Tibial nerve (tissue), 4 donors: ENCODE results near the gene ZNF497. TPM values are rescaled to one million over a fixed set of nuclear protein-coding genes. Genes with fewer than 3 reads are reported as not detected.
"Not testable (repeated sequence)": the region's sequence is repeated elsewhere in the genome, so short reads cannot be mapped to it uniquely, and the experiment has no call there.

ENCODE experiments used
- DNase-seq, 2 donors: peaks; one replicate each; pipeline ENCODE4 v3.0.0-alpha.2; 2019; ENCODE audit warnings: low spot score in 2 of 2
- H3K27ac ChIP-seq, 4 donors: fragments of 200-600 bp; sonication (generic) in 3 of 4; one replicate each; pipeline ENCODE4 v1.5.1; 2017 to 2019; ENCODE audit warnings: mild to moderate bottlenecking in 1 of 4
- H3K27me3 ChIP-seq, 2 donors: fragments of 200-600 bp; sonication (generic) in 1 of 2; one replicate each; pipeline versions ENCODE4 v1.5.1 to v1.6.0; 2017 to 2019
- H3K36me3 ChIP-seq, 3 donors: fragments of 200-600 bp; sonication (generic); one replicate each; pipeline ENCODE4 v1.5.1; 2018 to 2019
- H3K4me1 ChIP-seq, 4 donors: fragments of 200-600 bp; sonication (generic) in 3 of 4; one replicate each; pipeline ENCODE4 v1.5.1; 2017 to 2019
- H3K4me3 ChIP-seq, 4 donors: fragments of 200-600 bp; sonication (generic) in 3 of 4; one replicate each; pipeline ENCODE4 v1.5.1; 2017 to 2019; ENCODE audit warnings: mild to moderate bottlenecking in 1 of 4, moderate library complexity in 1 of 4
- H3K9me3 ChIP-seq, 4 donors: fragments of 200-600 bp; sonication (generic) in 3 of 4; one replicate each; pipeline ENCODE4 v1.5.1; 2017 to 2019
- EP300 ChIP-seq, 2 donors: sonication (generic); formaldehyde crosslinking; IDR thresholded peaks; one replicate each; pipeline ENCODE4 v1.6.1; 2017; ENCODE audit warnings: antibody characterized with exemption in 2 of 2, mild to moderate bottlenecking in 1 of 2
- POLR2A ChIP-seq, 2 donors: fragments of 450-650 bp; IDR thresholded peaks; one replicate each; pipeline ENCODE4 v1.6.1; 2017; ENCODE audit warnings: antibody characterized with exemption in 2 of 2, mild to moderate bottlenecking in 2 of 2, moderate library complexity in 2 of 2
- WGBS, 2 donors: methylation state at CpG; one replicate each; pipeline ENCODE4 v1.1.5; 2018; 5-methylcytosine and 5-hydroxymethylcytosine counted together
- total RNA-seq, 4 donors: library from RNA; depleted of rRNA; stranded (reverse); fragments of >200 nt; gene quantifications; one replicate each; pipeline ENCODE4 v1.1.0, GENCODE V29; 2016
- TF ChIP-seq, protein P1 (sequence below), 5 experiments: fragments of 200-600 bp in 3 of 5; fragments of 450-650 bp in 2 of 5; sonication (generic) in 3 of 5; IDR thresholded peaks; one replicate each; pipeline ENCODE4 v1.5.1; 2016 to 2019; ENCODE audit warnings: antibody characterized with exemption in 5 of 5, mild to moderate bottlenecking in 3 of 5, moderate library complexity in 2 of 5

The ZNF497 gene
- total RNA-seq, 4 donors from 2014 or later: 2.9 to 6.5 (median 3.9) TPM

DNA sequence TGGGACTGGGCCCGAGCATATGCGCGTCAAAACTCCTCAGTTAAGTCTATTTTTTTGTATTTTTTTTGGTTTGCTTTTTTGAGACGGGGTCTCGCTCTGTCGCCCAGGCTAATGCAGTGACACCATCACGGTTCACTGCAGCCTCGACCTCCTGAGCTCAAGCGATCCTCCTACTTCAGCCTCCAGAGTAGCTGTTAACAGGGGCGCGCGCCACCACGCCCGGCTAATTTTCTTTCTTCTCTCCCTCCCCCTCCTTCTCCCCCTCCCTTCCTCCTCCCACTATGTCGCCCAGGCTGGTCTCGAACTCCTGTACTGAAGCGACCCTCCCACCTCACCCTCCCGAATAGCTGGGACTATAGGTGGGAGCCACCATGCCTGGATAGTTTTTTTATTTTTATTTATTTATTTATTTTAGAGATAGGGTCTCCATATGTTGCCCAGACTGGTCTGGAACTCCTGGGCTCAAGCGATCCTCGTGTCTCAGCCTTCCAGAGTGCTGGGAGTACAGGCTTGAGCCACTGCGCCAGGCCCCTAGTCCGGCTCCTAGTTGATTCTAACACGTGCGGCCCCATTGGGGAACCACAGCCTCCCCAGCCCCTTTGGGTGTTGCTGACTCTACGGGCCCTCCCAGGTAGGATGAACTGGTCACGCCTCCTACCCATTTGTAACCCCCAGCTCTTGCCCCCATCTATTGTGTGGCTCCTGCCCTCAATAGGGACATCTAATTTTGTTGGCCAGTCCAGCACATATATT, 19.1 kb upstream of the ZNF497 start:
- peak overlapping the region; percentile 46 to 93 (median 79) for H3K4me3 ChIP-seq
- no peaks in the 10 kb centered on the region for H3K9me3 ChIP-seq

DNA sequence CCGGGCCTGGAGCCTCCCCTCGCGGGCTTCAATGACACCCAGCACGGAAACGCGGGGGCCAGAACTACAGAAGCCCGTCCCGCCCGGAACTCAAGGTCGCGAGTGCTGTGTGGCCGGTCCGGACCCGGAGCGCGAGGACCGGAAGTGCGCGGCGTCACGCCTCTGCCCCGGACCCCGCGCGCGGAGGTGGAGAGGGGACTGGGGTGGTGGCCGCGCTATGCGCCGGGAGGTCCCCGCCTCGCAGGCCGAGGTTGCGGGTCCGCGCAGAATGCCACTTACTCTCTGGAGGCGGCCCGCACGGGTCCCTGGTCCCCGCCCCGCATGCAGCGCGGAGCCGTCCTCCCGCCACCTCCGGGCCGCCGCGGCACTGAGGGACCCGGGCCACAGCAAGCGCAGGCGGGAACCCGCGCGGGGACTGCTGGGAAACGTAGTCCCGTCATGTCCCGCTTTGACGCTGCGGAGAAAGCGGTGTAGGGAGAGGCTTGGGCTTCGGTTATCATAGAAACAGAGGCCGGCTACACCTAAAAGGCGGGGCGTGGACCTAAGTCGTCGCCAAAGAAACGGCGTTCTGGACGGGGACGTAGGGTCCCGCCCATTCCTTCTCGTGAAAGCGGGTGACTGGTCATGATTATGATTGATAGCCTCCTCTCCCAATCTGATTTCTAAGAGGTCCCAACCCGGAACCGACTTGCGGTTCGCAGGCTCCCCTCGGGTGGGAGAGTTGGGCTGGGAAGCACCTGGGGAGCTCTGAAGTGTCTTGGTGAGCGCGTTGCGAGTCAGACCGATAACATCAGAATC, 18.3 kb upstream of the ZNF497 start, which contains the start of gene ZNF837:
Gene ZNF837, minus strand, starts transcription at position 369 of the 798 bp plus-strand sequence. CDS start 11,698 bp downstream, outside the sequence.
- Histone ChIP-seq H3K27me3 (no peaks in the 10 kb centered on the region), H3K4me3 (peak within 1 kb of the TSS; percentile 46 to 93 (median 79)), H3K27ac (peak within 1 kb of the TSS; percentile 83 to 96 (median 94)), H3K4me1 (peaks cover 0 to 43% (median 26%) of the 10 kb centered on the region in 4 donors), H3K36me3 (no peaks in the 10 kb centered on the region), H3K9me3 (no peaks in the 10 kb centered on the region)
- DNase-seq: peak; percentile 96 to 97
- WGBS, 2 donors: 0 to 1% methylated on average over 24 to 66 of the region's 83 CpGs
- peak; percentile 26 to 90 for TF ChIP-seq EP300 (IDR thresholded peaks at IDR 0.05)
- TF ChIP-seq POLR2A (IDR thresholded peaks at IDR 0.05): peak; percentile 77 to 85
- TF ChIP-seq, protein P1, sequence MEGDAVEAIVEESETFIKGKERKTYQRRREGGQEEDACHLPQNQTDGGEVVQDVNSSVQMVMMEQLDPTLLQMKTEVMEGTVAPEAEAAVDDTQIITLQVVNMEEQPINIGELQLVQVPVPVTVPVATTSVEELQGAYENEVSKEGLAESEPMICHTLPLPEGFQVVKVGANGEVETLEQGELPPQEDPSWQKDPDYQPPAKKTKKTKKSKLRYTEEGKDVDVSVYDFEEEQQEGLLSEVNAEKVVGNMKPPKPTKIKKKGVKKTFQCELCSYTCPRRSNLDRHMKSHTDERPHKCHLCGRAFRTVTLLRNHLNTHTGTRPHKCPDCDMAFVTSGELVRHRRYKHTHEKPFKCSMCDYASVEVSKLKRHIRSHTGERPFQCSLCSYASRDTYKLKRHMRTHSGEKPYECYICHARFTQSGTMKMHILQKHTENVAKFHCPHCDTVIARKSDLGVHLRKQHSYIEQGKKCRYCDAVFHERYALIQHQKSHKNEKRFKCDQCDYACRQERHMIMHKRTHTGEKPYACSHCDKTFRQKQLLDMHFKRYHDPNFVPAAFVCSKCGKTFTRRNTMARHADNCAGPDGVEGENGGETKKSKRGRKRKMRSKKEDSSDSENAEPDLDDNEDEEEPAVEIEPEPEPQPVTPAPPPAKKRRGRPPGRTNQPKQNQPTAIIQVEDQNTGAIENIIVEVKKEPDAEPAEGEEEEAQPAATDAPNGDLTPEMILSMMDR (IDR thresholded peaks at IDR 0.05): peak in 2 of 5 experiments; percentile 55 to 75

More for the DNA sequence above, 19.1 kb upstream of the ZNF497 start:
- Histone ChIP-seq H3K27me3 (no peaks in the 10 kb centered on the region), H3K27ac (peak overlapping the region in 3 of 4 donors; percentile 93 to 96 (median 95)), H3K4me1 (peaks cover 0 to 47% (median 30%) of the 10 kb centered on the region in 4 donors), H3K36me3 (no peaks in the 10 kb centered on the region)
- TF ChIP-seq, protein P1 (IDR thresholded peaks at IDR 0.05): no peak
- TF ChIP-seq POLR2A (IDR thresholded peaks at IDR 0.05) (no peak), EP300 (IDR thresholded peaks at IDR 0.05) (no peak)
- WGBS, 2 donors: 31 to 34% methylated on average over 26 of the region's 26 CpGs
- no peak for DNase-seq

DNA sequence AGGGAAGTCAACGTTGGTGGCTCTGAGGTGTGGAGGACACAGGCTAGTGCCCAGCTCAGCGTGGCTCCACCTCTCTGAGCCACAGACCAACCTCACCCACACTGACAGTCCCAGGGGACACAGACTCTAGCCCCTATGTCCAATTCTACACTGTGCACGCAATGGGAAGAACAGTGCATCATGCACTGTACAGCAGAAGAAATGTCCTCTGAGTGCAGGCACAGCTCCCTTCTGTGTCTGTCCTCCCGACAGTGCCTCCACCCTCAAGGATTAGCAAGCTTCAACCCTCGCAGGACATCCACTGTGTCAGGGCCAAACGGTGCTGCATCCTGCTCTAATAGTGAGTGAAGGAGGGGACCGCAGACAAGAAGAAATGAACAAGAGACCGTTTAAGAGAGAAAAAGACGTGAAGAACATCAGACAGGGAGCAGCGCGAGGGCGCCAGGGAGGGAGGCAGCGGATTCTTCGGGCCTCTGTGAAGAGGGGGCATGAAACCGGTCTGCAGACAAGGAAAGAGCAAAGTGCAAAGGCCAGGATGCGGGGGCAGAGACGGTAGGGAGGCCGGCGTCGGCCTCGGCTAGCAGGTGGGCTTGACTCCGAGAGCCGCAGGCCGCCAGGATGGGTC, 17.6 kb upstream of the ZNF497 start:
- Histone ChIP-seq H3K27me3 (no peaks in the 10 kb centered on the region), H3K9me3 (no peaks in the 10 kb centered on the region), H3K27ac (peak overlapping the region; percentile 83 to 96 (median 94)), H3K36me3 (no peaks in the 10 kb centered on the region), H3K4me1 (peaks cover 0 to 36% (median 19%) of the 10 kb centered on the region in 4 donors), H3K4me3 (peak overlapping the region; percentile 46 to 93 (median 79))
- TF ChIP-seq EP300 (IDR thresholded peaks at IDR 0.05) (no peak), POLR2A (IDR thresholded peaks at IDR 0.05) (no peak)
- TF ChIP-seq, protein P1 (IDR thresholded peaks at IDR 0.05): no peak
- 4 to 5% methylated on average over 24 of the region's 24 CpGs for WGBS, 2 donors
- no peak for DNase-seq

DNA sequence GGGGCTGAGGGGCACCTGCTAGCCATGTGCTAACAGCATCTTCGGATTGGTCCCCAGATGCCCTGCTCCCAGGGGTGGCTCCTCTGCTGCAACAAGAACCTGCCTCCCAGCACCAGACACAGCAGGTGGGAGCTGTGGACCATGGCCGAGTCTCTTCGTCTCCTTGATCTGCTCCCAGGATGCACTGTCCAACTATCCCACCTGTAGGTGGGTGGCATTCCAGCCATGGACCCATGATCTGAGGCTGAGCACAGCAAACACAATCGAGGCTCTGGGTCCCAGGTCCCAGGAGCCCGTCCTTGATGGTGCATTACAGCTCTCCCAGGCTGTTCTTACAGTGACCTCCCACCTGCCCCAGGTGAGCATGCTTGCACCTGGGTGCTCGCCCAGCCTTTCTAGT, 16.7 kb upstream of the ZNF497 start:
- no peaks in the 10 kb centered on the region for H3K9me3 ChIP-seq
- no peaks in the 10 kb centered on the region for H3K27me3 ChIP-seq
- no peaks in the 10 kb centered on the region for H3K36me3 ChIP-seq
- 93 to 95% methylated on average over 3 to 6 of the region's 6 CpGs for WGBS, 2 donors
- H3K4me1 ChIP-seq: peaks cover 0 to 31% (median 19%) of the 10 kb centered on the region in 4 donors
- peak overlapping the region in 1 of 4 donors; percentile 95 for H3K27ac ChIP-seq
- no peak for DNase-seq
- H3K4me3 ChIP-seq: no peak overlapping the region
- TF ChIP-seq, protein P1 (IDR thresholded peaks at IDR 0.05): no peak
- TF ChIP-seq EP300 (IDR thresholded peaks at IDR 0.05) (no peak), POLR2A (IDR thresholded peaks at IDR 0.05) (no peak)

DNA sequence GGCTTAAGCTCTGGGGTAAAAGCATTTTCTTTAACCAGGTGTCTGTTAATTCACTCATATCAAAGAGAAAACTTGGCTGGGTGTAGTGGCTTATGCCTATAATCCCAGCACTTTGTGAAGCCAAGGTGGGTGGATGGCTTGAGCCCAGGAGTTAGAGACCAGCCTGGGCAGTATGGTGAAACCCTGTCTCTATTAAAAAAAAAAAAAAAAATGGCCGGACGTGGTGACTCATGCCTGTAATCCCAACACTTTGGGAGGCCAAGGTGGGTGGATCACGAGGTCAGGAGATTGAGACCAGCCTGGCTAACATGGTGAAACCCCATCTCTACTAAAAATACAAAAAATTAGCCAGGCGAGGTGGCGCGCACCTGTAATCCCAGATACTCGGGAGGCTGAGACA, 14.2 kb upstream of the ZNF497 start:
- H3K27ac ChIP-seq, H3K4me3 ChIP-seq, DNase-seq, H3K27me3 ChIP-seq, H3K9me3 ChIP-seq, H3K36me3 ChIP-seq: not testable (repeated sequence)
- peaks cover 0 to 18% (median 15%) of the 10 kb centered on the region in 4 donors for H3K4me1 ChIP-seq
- WGBS, 2 donors: 85 to 86% methylated on average over 7 of the region's 7 CpGs
